Hematopoietic multipotent progenitor cell treated with erythropoietin and hydrocortisone succinate and interleukin-3 and kit ligand, for 4 days (in vitro differentiated cells): ENCODE data around the gene FANCG.

Experiments used
- DNase-seq: peaks from one replicate; pipeline ENCODE4 v3.0.0-alpha.2; 2015

The FANCG gene

GRCh38 chr9:35079426-35080341 is at the start of gene FANCG:
Gene FANCG (minus strand): TSS chr9:35079942. CDS start chr9:35079524, 418 bp downstream.
- DNase-seq, result peak; percentile 97

DNA sequence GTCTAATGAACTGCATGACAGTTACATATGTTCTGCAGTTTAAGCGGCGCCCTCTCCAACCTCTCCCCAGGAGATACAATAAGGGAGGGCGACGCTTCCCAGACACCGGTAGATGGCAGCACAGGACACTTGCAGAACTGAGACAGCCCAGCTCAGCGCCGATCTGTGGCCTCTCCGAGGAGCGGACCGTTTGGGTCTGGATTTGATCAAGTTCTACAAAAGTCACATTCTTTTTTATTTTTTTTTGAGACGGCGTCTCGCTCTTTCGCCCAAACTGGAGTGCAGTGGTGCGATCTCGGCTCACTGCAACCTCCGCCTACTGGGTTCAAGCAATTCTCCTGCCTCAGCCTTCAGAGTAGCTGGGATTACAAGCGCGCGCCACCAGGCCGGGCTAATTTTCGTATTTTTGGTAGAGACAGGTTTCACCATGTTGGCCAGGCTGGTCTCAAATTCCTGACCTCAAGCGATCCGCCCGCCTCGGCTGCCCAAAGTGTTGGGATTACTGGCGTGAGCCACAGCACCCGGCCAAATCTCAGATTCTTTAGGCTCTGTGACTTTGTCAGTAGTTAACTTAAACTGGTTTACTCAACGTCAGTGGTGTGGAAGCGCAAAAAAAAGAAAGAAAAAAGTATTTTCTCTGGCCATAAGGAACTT is 37.3 kb upstream of the FANCG start:
- DNase-seq, result peak; percentile 97

DNA sequence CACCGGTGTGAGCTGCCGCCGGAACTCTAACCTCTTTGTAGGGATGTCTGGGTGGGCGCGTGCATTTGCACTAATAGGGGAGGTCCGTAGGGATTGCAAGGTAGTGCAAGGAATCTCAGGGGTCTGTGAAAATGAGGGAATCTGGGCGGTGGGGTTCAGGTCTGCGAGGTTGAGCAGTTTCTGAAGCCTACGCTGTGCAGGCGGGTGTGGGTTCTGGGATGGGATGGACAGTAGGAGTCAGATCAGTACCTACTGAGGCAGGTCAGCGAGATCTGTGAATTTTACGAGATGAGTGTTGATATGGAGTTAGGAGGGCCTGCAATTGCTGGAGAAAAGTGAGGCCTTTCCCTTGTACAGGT is 36.8 kb upstream of the FANCG start:
- no peak for DNase-seq

- peak; percentile 99 for DNase-seq
These were observed 36.2 kb upstream of the FANCG start, which contains the start of gene ATOSB for GRCh38 chr9:35115680-35116538. Gene ATOSB (minus strand): TSS chr9:35115862. CDS start chr9:35108274, 7,588 bp downstream.

GRCh38 chr9:35114840-35115628 is 35.3 kb upstream of the FANCG start:
- DNase-seq, result peak; percentile 80

DNA sequence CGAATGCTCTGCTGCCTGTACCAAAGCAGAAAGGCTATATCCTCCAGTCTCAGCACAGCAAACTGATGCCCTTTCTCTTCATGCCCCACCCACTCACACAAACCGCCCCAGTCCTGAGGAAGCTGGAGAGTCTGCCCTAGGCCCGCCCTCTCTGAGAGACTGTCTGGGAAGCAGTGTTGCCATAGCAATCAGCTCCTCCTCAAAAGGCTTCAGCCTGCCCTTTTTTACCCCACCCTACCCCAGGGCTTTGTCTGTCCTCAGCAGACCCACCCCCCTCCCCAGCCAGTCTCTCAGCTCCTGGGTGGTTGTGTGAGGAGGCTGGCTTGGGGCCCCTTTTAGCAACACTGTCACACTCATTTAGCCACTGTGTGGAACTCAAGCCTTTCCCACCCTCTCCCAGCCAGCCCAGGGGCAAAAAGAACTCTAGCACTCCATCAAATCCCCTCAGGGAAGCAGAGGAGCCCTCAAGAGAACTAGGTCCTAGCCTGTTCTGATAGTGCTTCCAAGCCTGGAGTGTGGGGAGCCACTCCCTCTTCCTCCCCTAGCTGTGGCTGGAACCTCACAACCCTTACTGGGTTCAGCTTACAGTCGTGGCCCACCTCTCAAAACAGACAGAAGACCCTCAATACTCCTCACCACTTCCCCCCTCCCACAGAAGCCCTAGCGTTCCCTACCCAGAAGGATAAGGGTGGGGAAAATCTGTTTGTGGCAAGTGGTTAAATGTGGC is 34.5 kb upstream of the FANCG start:
- DNase-seq, result peak; percentile 97

- DNase-seq, result no peak
These were observed 32.7 kb upstream of the FANCG start for GRCh38 chr9:35112257-35113020.

DNA sequence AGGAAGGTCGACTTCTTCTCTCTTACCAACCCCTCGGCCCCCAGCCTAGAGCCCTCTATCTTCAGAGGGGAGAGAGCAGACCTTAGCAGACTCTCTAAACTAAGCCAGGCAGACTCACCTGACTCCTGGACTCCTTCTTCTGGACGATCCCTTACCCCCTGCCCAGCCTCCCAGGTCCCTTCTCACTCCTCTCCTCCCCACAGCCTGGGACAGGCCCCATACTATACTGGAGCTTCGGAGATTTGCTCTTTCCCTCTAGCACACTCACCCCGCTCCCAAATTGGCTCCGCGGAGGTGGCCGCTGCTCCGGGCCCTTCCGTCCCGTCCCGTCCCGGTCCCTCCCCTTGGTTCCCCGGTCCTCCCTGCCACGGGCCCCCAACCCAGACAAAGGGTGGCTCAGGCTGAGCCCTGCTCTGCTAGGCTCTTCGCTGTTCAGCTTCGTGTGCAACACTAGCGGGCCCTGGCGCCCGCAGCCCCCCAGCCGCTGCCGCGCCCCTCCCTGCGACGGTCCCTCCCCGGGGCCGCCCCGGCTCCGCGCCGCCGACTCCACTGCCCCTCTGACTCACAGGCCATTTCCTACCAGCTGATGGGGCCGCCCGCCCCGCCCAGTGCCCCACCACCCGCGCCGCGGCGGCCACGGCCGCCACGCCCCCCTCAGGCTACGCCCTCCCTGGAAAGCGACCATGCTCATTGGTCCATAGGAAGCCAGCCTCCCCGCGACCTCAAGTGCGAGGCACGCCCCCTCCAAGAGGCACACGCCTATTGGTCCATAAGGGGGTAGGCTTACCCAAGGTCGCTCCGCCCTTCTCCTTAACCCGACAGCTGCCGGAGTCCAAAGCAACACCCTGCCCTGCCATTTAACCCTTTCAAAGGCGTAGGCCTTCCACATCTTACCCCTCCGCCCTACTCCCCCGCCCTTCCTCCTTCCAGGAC is 31.5 kb upstream of the FANCG start:
- peak; percentile 100 for DNase-seq

GRCh38 chr9:35110327-35110761 is 30.6 kb upstream of the FANCG start:
- peak; percentile 80 for DNase-seq

- peak; percentile 98 for DNase-seq
These were observed 29.3 kb upstream of the FANCG start for GRCh38 chr9:35108946-35109575.

DNA sequence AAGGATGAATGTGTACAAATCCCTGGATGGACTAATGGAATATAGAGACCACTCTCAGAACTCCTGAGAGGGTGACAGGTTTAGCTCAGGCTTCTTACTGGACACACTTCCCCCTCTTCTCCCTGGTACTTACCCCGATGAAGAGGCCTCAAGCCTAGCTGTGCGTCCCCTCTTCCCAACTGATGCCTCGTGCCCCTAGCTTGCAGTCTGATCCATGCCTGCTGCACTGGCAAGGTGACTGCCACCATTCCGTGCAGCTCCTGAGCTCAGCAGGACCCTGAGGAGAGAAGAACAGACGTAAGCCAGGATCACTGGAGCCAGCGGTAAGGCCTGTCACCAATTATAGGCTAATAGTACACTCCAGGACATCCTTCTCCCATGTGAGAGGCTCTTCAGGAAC is 28.7 kb upstream of the FANCG start:
- no peak for DNase-seq

- no peak for DNase-seq
These were observed 27.9 kb upstream of the FANCG start for GRCh38 chr9:35107297-35108290.

- DNase-seq, result no peak
These were observed 26.6 kb upstream of the FANCG start for GRCh38 chr9:35106343-35106730.

- no peak for DNase-seq
These were observed 26.0 kb upstream of the FANCG start for GRCh38 chr9:35105571-35106342.

DNA sequence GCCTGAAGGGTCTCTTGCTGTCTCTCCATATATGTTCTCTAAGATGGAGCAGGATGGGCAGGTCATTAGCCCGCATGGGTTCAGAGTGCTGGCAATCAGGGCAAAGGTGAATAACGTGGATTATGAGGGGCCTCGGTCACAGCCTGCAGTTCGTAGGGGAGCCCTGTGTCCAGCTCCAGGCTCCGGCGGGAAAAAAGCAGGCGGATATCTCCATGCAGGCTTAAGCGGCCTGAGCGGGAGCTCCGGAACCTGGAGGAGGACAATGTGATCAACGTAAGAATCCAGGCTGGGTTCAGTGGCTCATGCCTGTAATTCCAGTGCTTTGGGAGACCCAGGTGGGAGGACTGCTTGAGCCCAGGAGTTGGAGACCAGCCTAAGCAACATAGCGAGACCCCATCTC is 25.4 kb upstream of the FANCG start:
- DNase-seq, result no peak

GRCh38 chr9:35104586-35104985 is 24.8 kb upstream of the FANCG start:
- no peak for DNase-seq

GRCh38 chr9:35103660-35104191 is 24.0 kb upstream of the FANCG start:
- no peak for DNase-seq
